GM10847 (cell line): ENCODE data around the gene COPS8.

Experiments used
- POLR2A ChIP-seq: IDR thresholded peaks from 2 replicates; pipeline ENCODE4 v1.6.1; 2011; ENCODE audit not compliant: insufficient read length; ENCODE audit errors: extremely low read depth

Gene COPS8

GRCh38 chr2:237115870-237116269 lies 30.2 kb downstream of the COPS8 start:
- no peak for TF ChIP-seq POLR2A

GRCh38 chr2:237116431-237116830 lies 30.7 kb downstream of the COPS8 start:
- TF ChIP-seq POLR2A: no peak

GRCh38 chr2:237118025-237118424 lies 32.3 kb downstream of the COPS8 start:
- TF ChIP-seq POLR2A: no peak

GRCh38 chr2:237118561-237119155 lies 33.0 kb downstream of the COPS8 start:
- TF ChIP-seq POLR2A: no peak

- no peak for TF ChIP-seq POLR2A
These were observed 35.2 kb downstream of the COPS8 start for GRCh38 chr2:237120916-237121315.

GRCh38 chr2:237121321-237121720 lies 35.6 kb downstream of the COPS8 start:
- TF ChIP-seq POLR2A: no peak

GRCh38 chr2:237122214-237122666 lies 36.6 kb downstream of the COPS8 start:
- no peak for TF ChIP-seq POLR2A

GRCh38 chr2:237124820-237125219 lies 39.1 kb downstream of the COPS8 start:
- TF ChIP-seq POLR2A: no peak

GRCh38 chr2:237125967-237126366 lies 40.3 kb downstream of the COPS8 start:
- TF ChIP-seq POLR2A: no peak

GRCh38 chr2:237126519-237127174 lies 41.0 kb downstream of the COPS8 start:
- TF ChIP-seq POLR2A: no peak

- TF ChIP-seq POLR2A: no peak
These were observed 42.5 kb downstream of the COPS8 start for GRCh38 chr2:237128026-237128703.

- no peak for TF ChIP-seq POLR2A
These were observed 43.3 kb downstream of the COPS8 start for GRCh38 chr2:237128845-237129592.

GRCh38 chr2:237129625-237130263 lies 44.1 kb downstream of the COPS8 start:
- no peak for TF ChIP-seq POLR2A

GRCh38 chr2:237130562-237131421 lies 45.1 kb downstream of the COPS8 start:
- TF ChIP-seq POLR2A: no peak

GRCh38 chr2:237131749-237132533 lies 46.3 kb downstream of the COPS8 start:
- no peak for TF ChIP-seq POLR2A
